ENCODE results near the gene AADACL3. TPM values are rescaled to one million over a fixed set of nuclear protein-coding genes. Genes with fewer than 3 reads are reported as not detected.

The AADACL3 gene
- total RNA-seq, 6 experiments from 2014 or later = not detected

GRCh38 chr1:12756273-12756672 is 40.4 kb downstream of the AADACL3 start:
- intact Hi-C loops (cut with DNase I) = no loop called here
- 47% methylated on average over 2 of the region's 2 CpGs for WGBS (ENCODE audit: insufficient coverage, low coverage, low lambda C conversion rate, missing lambda C conversion rate)
- Histone ChIP-seq H3K4me3 (no peak overlapping the region), H3K27ac (no peak overlapping the region), H3K36me3 (no peaks in the 10 kb centered on the region), H3K4me1 (no peaks in the 10 kb centered on the region), H3K9me3 (no peaks in the 10 kb centered on the region), H3K27me3 (no peaks in the 10 kb centered on the region)
- DNase-seq (no peak), ATAC-seq (no peak)
- TF ChIP-seq POLR2A (IDR thresholded peaks at IDR 0.05) = no peak

GRCh38 chr1:12756768-12757413 is 41.0 kb downstream of the AADACL3 start:
- intact Hi-C loops (cut with DNase I) = no loop called here
- H3K9me3 ChIP-seq = no peaks in the 10 kb centered on the region
- H3K27ac ChIP-seq = no peak overlapping the region
- DNase-seq = no peak
- H3K4me1 ChIP-seq = no peaks in the 10 kb centered on the region
- no peaks in the 10 kb centered on the region for H3K27me3 ChIP-seq
- WGBS (ENCODE audit: insufficient coverage, low coverage, low lambda C conversion rate, missing lambda C conversion rate) = 46% methylated on average over 5 of the region's 6 CpGs
- ATAC-seq = no peak
- TF ChIP-seq POLR2A (IDR thresholded peaks at IDR 0.05) = no peak
- no peak for TF ChIP-seq CTCF (IDR thresholded peaks at IDR 0.05)
- no peaks in the 10 kb centered on the region for H3K36me3 ChIP-seq
- no peak overlapping the region for H3K4me3 ChIP-seq

GRCh38 chr1:12757836-12758235 is 41.9 kb downstream of the AADACL3 start:
- Histone ChIP-seq H3K27ac (no peak overlapping the region), H3K36me3 (no peaks in the 10 kb centered on the region), H3K9me3 (no peaks in the 10 kb centered on the region), H3K4me3 (no peak overlapping the region), H3K4me1 (no peaks in the 10 kb centered on the region), H3K27me3 (no peaks in the 10 kb centered on the region)
- 54% methylated on average over 3 of the region's 6 CpGs for WGBS (ENCODE audit: insufficient coverage, low coverage, low lambda C conversion rate, missing lambda C conversion rate)
- no peak for ATAC-seq
- DNase-seq = no peak
- intact Hi-C loops (cut with DNase I) = no loop called here
- TF ChIP-seq CTCF (IDR thresholded peaks at IDR 0.05) = no peak
- no peak for TF ChIP-seq POLR2A (IDR thresholded peaks at IDR 0.05)

- Histone ChIP-seq H3K27ac (no peak overlapping the region), H3K36me3 (no peaks in the 10 kb centered on the region), H3K9me3 (no peaks in the 10 kb centered on the region), H3K4me3 (no peak overlapping the region), H3K4me1 (no peaks in the 10 kb centered on the region), H3K27me3 (no peaks in the 10 kb centered on the region)
- intact Hi-C loops (cut with DNase I) = no loop called here
- ATAC-seq = peak in 1 of 4 donors; percentile 16
- 48% methylated on average over 4 of the region's 7 CpGs for WGBS (ENCODE audit: insufficient coverage, low coverage, low lambda C conversion rate, missing lambda C conversion rate)
- TF ChIP-seq CTCF (IDR thresholded peaks at IDR 0.05) (peak in 1 of 4 donors; percentile 5), POLR2A (IDR thresholded peaks at IDR 0.05) (no peak)
- DNase-seq = no peak
Measured at GRCh38 chr1:12760256-12760795, 44.4 kb downstream of the AADACL3 start.

- no peak for ATAC-seq
- no peak for DNase-seq
- intact Hi-C loops (cut with DNase I) = no loop called here
- H3K9me3 ChIP-seq = no peaks in the 10 kb centered on the region
- no peak for TF ChIP-seq CTCF (IDR thresholded peaks at IDR 0.05)
- TF ChIP-seq POLR2A (IDR thresholded peaks at IDR 0.05) = no peak
- H3K27me3 ChIP-seq = no peaks in the 10 kb centered on the region
- 63% methylated on average over 3 of the region's 5 CpGs for WGBS (ENCODE audit: insufficient coverage, low coverage, low lambda C conversion rate, missing lambda C conversion rate)
- H3K4me3 ChIP-seq = no peak overlapping the region
- H3K36me3 ChIP-seq = no peaks in the 10 kb centered on the region
- no peaks in the 10 kb centered on the region for H3K4me1 ChIP-seq
- no peak overlapping the region for H3K27ac ChIP-seq
Measured at GRCh38 chr1:12761781-12762180, 45.9 kb downstream of the AADACL3 start.
